PC-3 (cell line): Measurements from ENCODE around the gene TMEM185A. TPM values are rescaled to one million over a fixed set of nuclear protein-coding genes. Genes with fewer than 3 reads are reported as not detected.
A peak's percentile ranks its signal among the peaks of the same experiment; 100 is the strongest.
"Not testable (repeated sequence)": the region's sequence is repeated elsewhere in the genome, so short reads cannot be mapped to it uniquely, and the experiment has no call there.

Experiments used
- ATAC-seq: fragments of 200-7000 bp; cut with Tn5 transposase; 2 replicates; pipeline ENCODE4 v1.9.1; 2020; ENCODE audit warnings: mild to moderate bottlenecking, moderate library complexity
- BruUV-seq: library from RNA; stranded (reverse); fragments of 400-500 nt; replicated peaks from 2 replicates; lab custom pipeline; 2021; lab: Mats Ljungman, UMichigan
- CTCF ChIA-PET: fragments of 300-600 bp; sonication (Branson Sonifier 250); formaldehyde crosslinking; loops from one replicate; lab custom pipeline; 2022; ENCODE audit warnings: antibody characterized with exemption; lab: Charles Lee
- POLR2A ChIA-PET: fragments of 300-600 bp; sonication (Branson Sonifier 250); formaldehyde crosslinking; loops from one replicate; lab custom pipeline; 2022; ENCODE audit warnings: antibody characterized with exemption; ENCODE audit not compliant: unreplicated experiment; lab: Charles Lee
- DNase-seq: peaks from one replicate; pipeline ENCODE4 v3.0.0-alpha.2; 2015
- H2AFZ ChIP-seq: fragments of 300-600 bp; sonication (generic); 2 replicates; pipeline ENCODE4 v1.6.0; 2016; ENCODE audit warnings: antibody characterized with exemption, low read length
- H3F3A ChIP-seq: fragments of 300-600 bp; sonication (generic); one replicate; pipeline ENCODE4 v1.6.0; 2017; ENCODE audit warnings: antibody characterized with exemption, low read length, control low read depth, mild to moderate bottlenecking; ENCODE audit not compliant: unreplicated experiment
- H3K27ac ChIP-seq: fragments of 300-600 bp; sonication (generic); 2 replicates; pipeline ENCODE4 v1.5.1; 2016; ENCODE audit warnings: mild to moderate bottlenecking, low read length
- H3K27me3 ChIP-seq: fragments of 300-600 bp; sonication (generic); 2 replicates; pipeline ENCODE4 v1.6.1; 2016; ENCODE audit warnings: low read length, mixed read lengths
- H3K36me3 ChIP-seq: fragments of 300-600 bp; sonication (generic); 2 replicates; pipeline ENCODE4 v1.6.1; 2016; ENCODE audit warnings: low read depth, mixed run types, low read length, mixed read lengths
- H3K4me1 ChIP-seq: fragments of 300-600 bp; sonication (generic); 2 replicates; pipeline ENCODE4 v1.5.1; 2016; ENCODE audit warnings: low read length; ENCODE audit not compliant: insufficient read depth
- H3K4me2 ChIP-seq: fragments of 300-600 bp; sonication (generic); 2 replicates; pipeline ENCODE4 v1.6.0; 2016; ENCODE audit warnings: low read length
- H3K4me3 ChIP-seq: fragments of 300-600 bp; sonication (generic); 2 replicates; pipeline ENCODE4 v1.5.1; 2016; ENCODE audit warnings: mild to moderate bottlenecking, low read length, mixed read lengths
- H3K79me2 ChIP-seq: fragments of 300-600 bp; sonication (generic); 2 replicates; pipeline ENCODE4 v1.6.1; 2017; ENCODE audit warnings: low read length, mixed read lengths
- H3K9ac ChIP-seq: fragments of 300-600 bp; sonication (generic); 2 replicates; pipeline ENCODE4 v1.6.0; 2016; ENCODE audit warnings: mild to moderate bottlenecking, low read length
- H3K9me2 ChIP-seq: fragments of 300-600 bp; sonication (generic); replicated peaks from 2 replicates; pipeline ENCODE4 v1.6.1; 2016; ENCODE audit warnings: mixed run types, low read length, mixed read lengths
- H3K9me3 ChIP-seq: fragments of 300-600 bp; sonication (generic); 2 replicates; pipeline ENCODE4 v1.6.1; 2016; ENCODE audit warnings: low read length, mixed read lengths
- H4K20me1 ChIP-seq: fragments of 300-600 bp; sonication (generic); 2 replicates; pipeline ENCODE4 v1.6.1; 2016; ENCODE audit warnings: low read length, mixed read lengths
- CTCF ChIP-seq: fragments of 300-600 bp; sonication (generic); conservative IDR thresholded peaks from 2 replicates; pipeline ENCODE4 v1.5.1; 2017; ENCODE audit warnings: antibody characterized with exemption, low read depth, mild to moderate bottlenecking, low read length
- EZH2 ChIP-seq: fragments of 300-600 bp; sonication (generic); IDR thresholded peaks from one replicate; pipeline ENCODE4 v1.6.1; 2017; ENCODE audit warnings: antibody characterized with exemption, mild to moderate bottlenecking, low read length; ENCODE audit not compliant: unreplicated experiment
- EZH2phosphoT487 ChIP-seq: fragments of 300-600 bp; sonication (generic); IDR thresholded peaks from 2 replicates; pipeline ENCODE4 v1.6.1; 2018; ENCODE audit warnings: mild to moderate bottlenecking, antibody characterized with exemption, low read length, borderline replicate concordance
- intact Hi-C: fragments of 100-400 bp; cut with micrococcal nuclease; formaldehyde crosslinking; loops from 2 replicates; pipeline ENCODE4 v1.9.0; 2023
- total RNA-seq: library from RNA; depleted of rRNA; stranded (reverse); fragments of >200 nt; gene quantifications from 2 replicates; pipeline ENCODE4 v1.2.3, GENCODE V29; 2014

The TMEM185A gene
- total RNA-seq, 1 experiment from 2014 or later = 14.9 TPM

- H2AFZ ChIP-seq, H3K79me2 ChIP-seq, H3K36me3 ChIP-seq, H3K4me3 ChIP-seq, H3K9me3 ChIP-seq, intact Hi-C loops, H3K9ac ChIP-seq, POLR2A ChIA-PET, DNase-seq, BruUV-seq, H4K20me1 ChIP-seq, H3K4me2 ChIP-seq, H3K27me3 ChIP-seq, H3K4me1 ChIP-seq, CTCF ChIA-PET, H3F3A ChIP-seq, H3K27ac ChIP-seq, H3K9me2 ChIP-seq: not testable (repeated sequence)
- peak; percentile 78 for ATAC-seq
These were observed 29.0 kb upstream of the TMEM185A start for GRCh38 chrX:149660613-149661012.

- H3K79me2 ChIP-seq, H3K36me3 ChIP-seq, H2AFZ ChIP-seq, POLR2A ChIA-PET, H3K9ac ChIP-seq, H3K27me3 ChIP-seq, H3K9me3 ChIP-seq, intact Hi-C loops, DNase-seq, H3K4me1 ChIP-seq, H3K27ac ChIP-seq, H3K4me2 ChIP-seq, H4K20me1 ChIP-seq, H3F3A ChIP-seq, CTCF ChIA-PET, H3K4me3 ChIP-seq, H3K9me2 ChIP-seq, BruUV-seq: not testable (repeated sequence)
- ATAC-seq = peak; percentile 74
These were observed 24.8 kb upstream of the TMEM185A start for GRCh38 chrX:149656260-149656884.

- TF ChIP-seq CTCF (no peak), EZH2phosphoT487 (no peak), EZH2 (no peak)
- POLR2A ChIA-PET = no interaction called here
These were observed 20.8 kb upstream of the TMEM185A start for GRCh38 chrX:149652232-149652981.

More at GRCh38 chrX:149652232-149652981, 20.8 kb upstream of the TMEM185A start:
- H3K4me2 ChIP-seq = no peak overlapping the region
- no peaks in the 10 kb centered on the region for H3F3A ChIP-seq
- intact Hi-C loops = no loop called here
- H3K9ac ChIP-seq = no peak overlapping the region
- ATAC-seq (no peak), DNase-seq (no peak)
- BruUV-seq = no TSS peak
- CTCF ChIA-PET = no interaction called here
- H3K4me1 ChIP-seq = no peaks in the 10 kb centered on the region
- H3K9me3 ChIP-seq = no peaks in the 10 kb centered on the region
- no peaks in the 10 kb centered on the region for H4K20me1 ChIP-seq
- no peak overlapping the region for H2AFZ ChIP-seq
- no peaks in the 10 kb centered on the region for H3K27me3 ChIP-seq
- H3K4me3 ChIP-seq = no peak overlapping the region
- H3K27ac ChIP-seq = no peak overlapping the region
- H3K36me3 ChIP-seq = no peaks in the 10 kb centered on the region
- no peaks in the 10 kb centered on the region for H3K9me2 ChIP-seq
- H3K79me2 ChIP-seq = no peaks in the 10 kb centered on the region
